HL-60/S4 (cell line): Measurements from ENCODE around the gene ADCY2.

Experiments used
- in situ Hi-C: fragments of 300-500 bp; cut with MboI; formaldehyde crosslinking; loops from 2 replicates; pipeline ENCODE4 v1.14.3; 2022; ENCODE audit warnings: low sequenced_read_pairs

The ADCY2 gene

DNA sequence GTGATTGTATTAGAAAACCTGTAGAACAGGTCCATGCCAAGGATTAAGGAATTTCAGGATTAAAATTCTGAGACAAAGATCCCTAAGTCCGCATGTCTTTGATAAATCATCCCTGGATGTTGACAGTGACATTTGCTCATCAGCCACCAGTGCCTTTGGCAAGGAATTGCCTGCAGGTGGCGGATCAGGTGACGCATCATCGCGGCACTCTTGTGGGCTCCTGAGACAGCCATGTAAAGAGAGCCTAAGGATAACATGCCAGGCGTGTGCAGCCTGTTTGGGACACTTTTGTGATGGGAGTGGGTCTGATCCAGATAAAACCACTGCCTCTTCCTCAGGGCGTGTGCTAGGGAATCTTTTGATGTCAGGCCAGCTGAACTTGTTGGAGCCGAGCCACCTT lies 40.6 kb downstream of the ADCY2 start:
- in situ Hi-C loops, result no loop called here

DNA sequence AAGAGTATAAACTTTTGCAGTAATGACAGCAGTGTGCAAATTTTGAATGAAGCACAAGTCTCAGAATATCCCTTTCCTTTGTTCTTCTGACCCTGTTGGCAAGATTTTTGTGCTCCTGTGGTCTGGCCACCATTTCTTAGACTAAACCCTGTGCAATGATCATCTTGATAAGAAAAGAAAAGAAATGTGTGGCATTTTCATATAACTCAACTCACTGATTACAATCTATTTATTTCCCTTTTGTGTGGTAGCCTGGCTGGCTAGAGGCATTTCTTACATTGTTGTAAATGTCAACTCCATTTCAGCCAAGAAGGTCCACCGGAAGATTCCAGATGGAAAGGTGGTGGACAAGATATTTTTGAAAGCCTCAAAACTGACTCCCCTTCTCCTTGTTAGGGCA lies 41.9 kb downstream of the ADCY2 start:
- in situ Hi-C loops, result no loop called here

DNA sequence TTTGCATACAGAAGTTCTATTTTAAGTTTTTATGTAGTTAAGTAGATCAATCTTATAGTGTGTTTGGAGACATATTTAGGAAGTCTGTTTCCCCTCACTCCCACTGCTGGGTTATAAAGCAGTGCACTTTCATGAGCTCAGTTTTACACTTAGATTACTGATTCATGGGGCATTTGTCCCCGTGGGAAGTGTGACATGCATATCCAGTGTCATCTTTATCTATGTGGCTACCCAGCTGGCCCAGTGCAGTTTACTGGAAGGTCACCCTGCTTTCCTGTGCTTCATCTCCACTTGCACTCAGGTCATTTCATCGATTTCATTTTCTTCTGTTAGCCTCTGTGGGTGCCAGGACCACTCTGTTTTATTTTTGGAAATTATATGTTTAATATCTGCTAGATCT lies 49.1 kb downstream of the ADCY2 start:
- in situ Hi-C loops, result no loop called here

DNA sequence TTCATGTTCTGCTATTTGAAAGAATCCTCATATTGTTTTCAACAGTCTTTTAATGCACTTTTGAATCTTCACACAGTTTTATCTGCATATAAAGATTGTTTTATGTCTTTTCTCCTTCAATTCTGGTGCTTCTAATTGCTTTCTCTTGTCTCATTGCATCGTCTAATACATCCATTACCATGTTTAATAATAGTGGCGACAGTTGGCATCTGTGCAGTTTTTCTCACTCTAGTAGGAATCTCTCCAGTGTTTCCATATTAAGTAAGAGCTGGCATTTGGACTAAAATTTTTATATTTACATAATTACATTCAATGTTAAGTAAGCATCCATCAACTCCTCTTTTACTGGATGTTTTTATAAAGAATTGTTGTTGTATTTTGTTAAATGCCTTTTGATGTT lies 49.9 kb downstream of the ADCY2 start:
- in situ Hi-C loops, result no loop called here

DNA sequence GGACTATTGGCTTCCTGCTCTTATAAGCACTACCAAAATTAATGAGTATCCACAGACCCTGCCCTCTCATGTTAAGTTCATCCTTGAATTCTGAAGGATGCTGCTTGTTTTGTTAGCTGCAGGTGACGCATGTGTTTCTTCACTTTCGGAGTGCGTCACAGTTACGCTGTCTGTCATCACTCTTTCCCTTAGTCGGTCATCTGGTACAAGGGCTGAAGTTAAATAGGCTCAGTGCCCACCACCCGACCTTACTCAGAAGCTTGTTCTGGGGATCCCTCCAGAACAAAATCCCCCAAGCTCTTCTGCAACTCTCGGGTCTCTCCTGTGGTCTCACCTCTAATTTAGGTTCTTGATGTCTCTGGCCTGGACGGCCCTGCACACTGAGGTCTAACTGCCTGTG lies 51.0 kb downstream of the ADCY2 start:
- in situ Hi-C loops, result no loop called here

DNA sequence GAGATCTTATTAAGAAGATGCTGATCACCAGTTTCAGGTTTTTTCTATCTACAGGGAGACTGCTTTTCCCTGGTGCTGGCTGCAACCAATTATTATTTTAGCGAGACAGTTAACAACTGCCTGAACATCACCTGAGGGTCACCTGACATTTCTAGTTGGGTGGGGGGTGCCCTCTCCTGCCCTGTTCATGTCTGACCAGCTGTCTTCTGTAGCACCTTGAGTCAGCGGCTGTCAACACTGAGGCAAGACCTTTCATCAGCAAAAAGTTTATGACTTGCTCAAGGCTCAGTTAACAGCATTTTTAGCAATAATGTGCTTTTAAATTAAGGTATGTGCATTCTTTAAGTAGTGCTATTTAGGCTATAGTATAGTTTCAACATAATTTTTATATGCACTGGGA lies 58.0 kb downstream of the ADCY2 start:
- in situ Hi-C loops, result no loop called here

DNA sequence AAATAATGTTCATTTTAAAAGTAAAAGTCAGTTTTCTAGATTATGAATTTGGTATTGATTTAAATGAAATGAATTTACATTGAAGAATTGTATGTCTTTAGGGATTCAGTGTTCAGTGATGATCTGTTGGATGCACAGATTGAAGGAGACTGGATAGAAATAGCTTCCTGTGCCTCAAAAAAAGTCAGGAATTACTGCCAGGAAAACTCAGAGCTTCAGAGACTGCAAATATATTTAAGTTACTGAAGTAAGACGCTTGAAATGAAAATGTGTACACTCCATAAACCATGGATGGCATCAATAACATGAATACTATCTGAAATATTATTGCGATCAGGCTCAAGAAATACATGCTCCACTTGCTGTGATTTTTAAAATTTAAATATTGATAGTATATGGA lies 60.3 kb downstream of the ADCY2 start:
- in situ Hi-C loops, result no loop called here

DNA sequence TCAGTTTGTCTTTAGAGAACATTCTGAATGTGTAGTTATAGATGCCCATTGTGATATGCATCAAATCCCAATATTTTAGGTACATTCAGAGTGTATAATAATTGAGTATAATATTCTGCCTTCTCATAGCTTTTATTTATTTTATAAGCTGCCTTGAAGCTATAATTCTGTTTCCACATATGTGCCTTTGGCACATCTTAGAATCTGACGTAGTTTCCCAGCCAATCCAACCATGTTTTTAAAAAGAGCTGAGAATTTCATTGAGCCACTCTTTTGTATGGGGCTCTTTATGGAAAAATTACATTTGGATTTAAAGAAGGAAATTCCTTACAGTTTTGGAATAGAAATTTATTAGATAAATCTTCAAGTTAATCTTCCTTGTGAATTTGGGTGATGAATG lies 65.4 kb downstream of the ADCY2 start:
- in situ Hi-C loops, result no loop called here

DNA sequence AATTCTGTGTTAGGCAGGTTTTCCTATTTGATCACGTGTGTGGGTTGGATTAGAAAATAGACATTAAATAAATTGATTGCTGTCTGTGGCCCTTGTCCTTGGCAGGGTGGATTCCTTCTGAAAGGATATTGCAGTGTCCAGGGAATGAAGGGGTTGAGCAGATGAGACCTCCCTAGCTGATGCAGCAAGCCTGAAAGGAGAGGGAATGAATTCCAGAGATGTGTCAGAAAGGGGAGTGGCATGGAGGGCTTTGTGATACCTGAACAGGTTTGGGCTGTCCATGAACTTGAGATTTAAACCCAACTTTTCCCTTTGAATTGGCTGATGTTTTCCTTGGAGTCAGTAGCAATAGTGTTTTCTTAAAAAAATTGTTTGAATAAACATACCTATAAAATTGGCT lies 66.8 kb downstream of the ADCY2 start:
- in situ Hi-C loops, result no loop called here

DNA sequence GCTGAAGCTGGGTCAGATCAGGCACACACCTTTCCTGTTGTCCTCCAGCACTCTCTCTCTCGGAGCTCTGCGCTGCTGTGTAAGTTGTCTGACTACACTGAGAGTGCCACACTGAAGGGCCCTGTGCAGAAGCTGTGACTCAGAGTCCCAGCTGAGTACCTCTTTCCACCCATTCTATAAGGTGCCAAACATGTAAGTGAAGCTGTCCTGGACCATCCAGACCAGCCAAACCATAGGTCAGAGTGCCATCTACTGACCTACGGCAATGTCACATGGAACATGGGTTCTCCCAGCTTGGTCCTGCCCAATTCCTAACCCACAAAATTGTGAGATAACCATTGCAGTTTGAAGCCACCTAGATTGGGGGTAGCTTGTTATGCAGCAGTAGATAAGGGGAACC lies 68.2 kb downstream of the ADCY2 start:
- in situ Hi-C loops, result no loop called here

DNA sequence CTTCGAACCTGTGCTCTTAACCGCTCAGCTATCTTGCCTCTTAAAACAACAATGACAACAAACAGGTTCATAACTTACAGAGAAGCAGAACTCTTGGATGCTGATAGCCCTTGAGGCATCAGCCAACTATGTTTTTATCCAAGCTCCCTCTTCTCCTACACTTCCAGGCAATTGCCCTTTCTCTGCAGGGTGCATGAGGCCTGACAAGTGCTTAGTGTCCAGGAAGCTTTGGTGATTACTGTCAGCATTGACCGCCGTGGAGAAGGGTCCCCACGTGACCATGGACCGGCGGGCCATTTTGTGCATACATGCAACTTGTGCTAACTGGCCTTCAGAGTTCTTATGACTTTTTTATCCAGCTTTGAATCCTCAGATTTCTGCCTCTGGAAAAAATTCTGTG lies 71.2 kb downstream of the ADCY2 start:
- in situ Hi-C loops, result no loop called here

DNA sequence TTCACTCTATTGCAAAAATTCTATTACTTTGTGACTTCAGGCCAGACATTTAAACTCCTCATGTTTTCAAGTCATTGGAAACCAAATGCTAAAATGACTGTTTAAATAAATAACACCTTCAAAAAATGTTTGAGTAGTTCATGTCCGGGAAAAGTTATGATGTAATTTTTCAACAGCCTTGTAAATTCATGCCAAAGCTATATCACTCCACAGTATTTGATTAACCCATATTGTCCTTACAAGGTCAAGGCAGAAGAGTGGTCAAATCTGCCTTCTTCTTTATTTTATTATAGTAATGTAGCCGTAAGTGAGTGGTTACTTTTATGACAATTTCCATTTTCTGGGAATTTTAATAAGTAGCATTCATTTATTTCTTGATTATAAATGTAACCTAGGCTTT lies 72.8 kb downstream of the ADCY2 start:
- in situ Hi-C loops, result no loop called here

DNA sequence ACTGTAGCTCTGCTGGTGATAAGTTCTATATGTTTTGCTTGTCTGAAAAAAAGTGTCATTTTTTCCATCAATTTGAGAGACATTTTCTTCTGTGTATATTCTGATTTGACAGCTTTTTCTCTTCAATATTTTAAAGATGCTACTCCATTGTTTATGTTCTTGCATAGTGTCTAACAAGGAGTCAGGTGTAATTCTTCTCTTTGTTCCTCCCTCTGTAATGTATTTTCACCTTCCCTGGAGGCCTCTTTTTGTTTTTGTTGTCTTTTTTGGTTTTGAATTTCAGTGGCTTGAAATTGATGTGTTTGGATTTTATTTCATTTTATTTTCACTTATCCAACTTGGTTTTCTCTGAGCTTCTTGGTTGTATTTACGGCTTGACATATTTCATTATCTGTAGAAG lies 75.8 kb downstream of the ADCY2 start:
- in situ Hi-C loops, result no loop called here

DNA sequence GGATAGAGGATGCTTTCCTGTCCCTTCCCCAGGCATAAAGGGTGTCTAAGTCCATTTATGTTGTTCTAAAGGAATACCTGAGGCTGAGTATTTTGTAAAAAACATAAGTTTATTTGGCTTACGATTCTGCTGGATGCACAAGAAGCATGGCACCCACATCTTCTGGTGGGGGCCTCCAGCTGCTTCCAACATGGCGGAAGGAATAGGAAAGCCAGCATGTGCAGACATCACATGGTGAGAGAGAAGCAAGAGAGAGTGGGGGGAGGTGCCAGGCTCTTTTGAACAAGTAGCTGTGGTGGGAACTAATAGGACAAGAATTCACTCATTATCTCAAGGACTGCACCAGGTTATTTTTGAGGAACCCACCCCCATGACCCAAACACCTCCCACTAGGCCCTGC lies 77.2 kb downstream of the ADCY2 start:
- in situ Hi-C loops, result no loop called here

DNA sequence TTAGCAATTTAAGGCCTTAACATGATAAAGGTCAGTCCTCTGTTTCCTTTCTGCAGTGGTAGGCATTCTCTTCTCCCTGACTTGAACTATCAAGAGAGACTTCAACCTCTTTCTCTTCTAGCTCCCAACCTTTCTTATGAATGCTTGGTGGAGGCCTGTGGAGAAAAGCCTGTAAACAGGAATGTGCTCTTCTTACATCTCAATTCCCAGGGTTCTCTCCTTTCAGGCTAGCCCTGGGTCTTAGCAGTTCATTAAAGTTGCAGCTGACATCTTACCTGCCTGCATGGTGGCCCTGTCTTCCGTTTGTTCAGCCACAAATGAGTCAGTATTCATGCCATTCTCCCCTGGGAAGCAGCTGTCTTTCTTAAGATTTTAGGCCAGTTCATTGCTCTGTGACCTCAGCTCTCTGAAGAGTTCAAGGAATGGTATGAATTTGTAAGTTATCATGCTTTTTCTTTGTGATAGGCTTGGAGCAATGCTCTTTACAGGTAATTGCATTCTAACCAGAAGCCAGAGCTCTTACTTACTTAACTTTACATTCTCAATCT lies 77.8 kb downstream of the ADCY2 start:
- in situ Hi-C loops, result no loop called here

DNA sequence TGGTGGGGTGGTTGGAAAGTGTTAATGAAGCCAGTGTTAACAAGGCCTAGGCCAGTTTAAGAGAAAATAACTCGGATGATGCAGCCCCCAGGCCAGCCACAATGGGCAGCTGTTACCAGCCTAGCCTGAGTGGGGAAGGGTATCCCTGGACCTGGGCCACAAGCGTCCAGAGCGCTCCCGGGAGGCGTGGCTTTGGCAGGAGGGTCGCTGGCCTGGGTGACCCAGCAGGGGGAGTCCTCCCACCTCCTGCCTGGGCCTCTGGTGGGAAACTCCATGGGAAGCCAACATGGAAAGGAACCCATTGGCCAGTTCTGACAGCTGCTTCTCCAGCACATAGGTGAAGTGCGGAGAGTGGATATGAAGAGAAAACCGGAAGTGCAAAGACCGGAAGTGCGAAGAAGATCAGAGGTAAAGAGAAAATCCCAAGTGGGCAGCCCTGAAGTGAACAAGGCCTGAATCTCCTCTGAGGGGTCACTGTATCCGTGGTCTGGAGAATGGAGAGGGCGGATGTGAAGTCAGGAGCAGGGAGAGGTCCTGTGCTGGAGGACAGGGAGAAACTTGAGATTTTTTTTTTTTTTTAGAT lies 79.0 kb downstream of the ADCY2 start:
- in situ Hi-C loops, result no loop called here

DNA sequence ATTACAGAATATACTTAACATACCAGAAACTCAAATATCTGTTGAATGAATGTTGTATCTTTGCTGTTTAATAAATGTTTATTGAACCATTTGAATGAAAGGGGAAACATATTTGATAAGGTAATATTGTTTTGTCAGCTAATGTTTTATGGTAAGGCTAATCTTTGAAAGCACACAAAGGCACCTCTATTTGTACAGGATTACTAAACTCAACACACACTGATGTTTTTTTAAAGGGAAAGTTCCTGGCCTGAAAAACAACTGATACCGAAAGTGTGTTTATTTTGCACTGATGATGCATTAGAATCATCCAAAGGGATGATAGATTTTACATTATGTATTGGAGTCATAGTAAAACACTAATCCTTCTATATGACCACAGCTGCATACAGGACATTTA lies 82.5 kb downstream of the ADCY2 start:
- in situ Hi-C loops, result no loop called here

DNA sequence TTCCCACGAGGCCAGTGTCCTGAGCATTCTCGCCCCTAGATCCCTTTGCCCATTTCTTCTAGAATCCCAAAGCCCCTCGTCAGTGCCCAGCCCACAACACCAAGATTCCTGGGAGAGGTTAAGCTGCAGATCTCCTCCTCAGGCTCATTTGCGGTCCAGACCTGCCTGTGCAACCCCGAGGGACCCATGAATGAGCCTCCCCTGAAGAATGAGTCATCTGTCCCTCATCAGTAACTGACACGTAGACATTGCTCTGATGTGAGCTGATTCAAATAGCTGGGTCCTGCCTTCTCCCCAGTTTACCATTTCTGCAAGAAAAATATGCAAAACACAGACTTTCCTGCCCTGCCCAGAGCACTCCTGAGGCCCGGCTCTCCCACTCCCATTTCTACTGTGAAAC lies 92.8 kb downstream of the ADCY2 start:
- in situ Hi-C loops, result no loop called here

DNA sequence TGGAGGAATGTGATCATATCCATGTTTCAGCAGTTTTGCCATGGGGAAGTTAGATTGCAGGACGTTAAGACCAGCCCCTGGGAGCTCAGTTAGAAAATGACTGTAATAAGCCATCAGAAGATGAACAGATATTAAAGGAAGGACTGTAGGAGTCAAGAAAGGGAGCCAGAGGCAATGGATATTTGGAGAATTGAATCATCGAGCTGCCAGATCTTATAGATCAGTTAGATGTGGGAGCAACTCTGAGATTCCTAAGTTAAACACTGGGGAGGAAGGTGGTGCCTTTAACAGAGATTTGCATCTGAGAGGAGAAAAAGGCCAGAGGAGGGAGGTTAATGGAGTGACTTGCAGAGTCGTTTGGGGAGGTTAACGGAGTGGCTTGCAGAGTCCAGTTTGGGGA lies 96.4 kb downstream of the ADCY2 start:
- in situ Hi-C loops, result no loop called here

DNA sequence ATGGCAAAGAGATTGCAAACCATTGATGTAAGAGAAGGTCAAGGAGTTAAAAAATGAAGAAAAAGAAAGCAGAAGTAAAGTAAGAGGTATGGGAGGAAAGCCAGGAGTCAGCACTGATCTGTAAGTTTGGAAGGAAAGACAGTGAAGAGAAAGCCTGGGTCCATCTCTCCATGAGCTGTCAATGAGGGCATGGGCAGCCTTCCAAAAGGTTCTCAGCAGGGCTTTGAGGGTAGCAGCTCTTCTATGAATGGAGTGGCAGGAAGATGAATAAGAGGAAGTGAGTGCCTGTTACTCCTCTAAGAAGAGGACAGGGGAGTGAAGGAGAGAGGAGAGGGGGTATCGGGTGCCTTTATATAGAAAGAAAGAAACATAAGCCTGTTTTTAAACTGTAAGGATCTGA lies 97.1 kb downstream of the ADCY2 start:
- in situ Hi-C loops, result no loop called here

DNA sequence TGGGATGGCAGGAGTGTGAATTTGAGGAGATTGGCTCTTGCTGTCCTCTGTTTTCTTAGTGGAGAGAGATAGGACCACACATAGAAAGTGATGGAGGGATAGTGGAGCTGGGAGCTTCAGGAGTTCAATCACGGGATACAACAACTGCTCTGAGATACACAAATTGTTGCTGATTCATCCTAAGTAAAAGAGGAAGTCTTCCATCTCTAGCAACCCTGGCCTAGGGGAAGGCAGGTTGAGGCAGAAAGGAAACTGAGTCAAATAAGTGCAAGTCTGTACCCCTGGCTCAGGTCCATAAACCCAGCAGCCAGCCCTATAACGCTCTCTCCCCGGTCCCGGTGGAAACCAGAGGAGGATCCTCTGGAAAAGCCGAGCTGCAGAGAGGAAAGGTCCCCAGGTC lies 97.7 kb downstream of the ADCY2 start:
- in situ Hi-C loops, result no loop called here

DNA sequence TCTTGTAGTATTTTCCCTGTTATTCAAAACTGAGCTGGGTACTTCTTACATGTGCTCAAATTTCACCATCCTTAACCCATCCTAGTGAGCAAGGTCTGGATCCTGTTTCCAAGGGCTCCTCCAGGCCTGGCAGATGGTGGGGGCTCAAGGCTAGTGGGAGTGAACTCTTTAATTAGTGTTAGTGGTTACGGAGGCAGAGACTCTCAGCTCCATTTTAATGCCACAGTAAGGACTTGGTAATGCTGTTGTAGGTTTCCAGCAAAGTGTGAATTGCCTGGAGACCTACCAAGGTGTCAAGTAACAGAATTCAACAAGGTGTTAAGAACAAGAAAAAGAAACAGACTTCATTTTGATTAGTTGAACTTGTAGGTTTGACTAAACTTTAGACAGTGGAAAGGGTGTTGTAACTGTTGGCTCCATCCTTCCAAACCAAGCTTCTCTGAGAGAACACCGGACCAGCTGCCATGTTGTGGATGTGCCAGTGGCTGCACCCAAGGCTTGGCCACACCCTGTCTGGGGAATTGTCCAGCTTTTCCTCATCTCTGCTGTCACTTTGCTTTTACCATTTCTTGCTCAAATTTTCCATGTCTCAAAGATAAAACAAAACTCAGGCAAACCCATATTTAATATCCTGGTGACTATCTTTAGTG lies 98.7 kb downstream of the ADCY2 start:
- in situ Hi-C loops, result no loop called here

DNA sequence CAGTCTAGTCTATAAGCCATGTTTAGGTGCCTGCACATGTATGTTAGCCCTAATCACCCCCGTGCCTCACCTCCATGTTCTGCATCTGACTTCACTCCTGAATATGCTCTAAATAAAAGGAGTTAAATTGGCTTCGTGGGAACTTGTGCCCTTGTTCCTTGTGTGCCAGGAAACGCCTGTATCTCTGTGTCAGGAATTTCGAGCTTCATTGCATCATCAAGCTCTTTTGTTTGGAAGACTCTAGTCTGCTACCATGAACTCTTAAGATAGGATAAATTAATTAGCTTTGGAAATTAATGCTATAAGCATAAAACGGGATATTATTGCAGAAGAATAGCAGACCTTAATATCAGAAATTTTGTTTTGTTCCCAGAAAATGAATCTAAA lies 99.2 kb downstream of the ADCY2 start:
- in situ Hi-C loops, result no loop called here
